ENCODE data around the gene GDAP1L1.
"Not testable (repeated sequence)": the region's sequence is repeated elsewhere in the genome, so short reads cannot be mapped to it uniquely, and the experiment has no call there.

The GDAP1L1 gene

DNA sequence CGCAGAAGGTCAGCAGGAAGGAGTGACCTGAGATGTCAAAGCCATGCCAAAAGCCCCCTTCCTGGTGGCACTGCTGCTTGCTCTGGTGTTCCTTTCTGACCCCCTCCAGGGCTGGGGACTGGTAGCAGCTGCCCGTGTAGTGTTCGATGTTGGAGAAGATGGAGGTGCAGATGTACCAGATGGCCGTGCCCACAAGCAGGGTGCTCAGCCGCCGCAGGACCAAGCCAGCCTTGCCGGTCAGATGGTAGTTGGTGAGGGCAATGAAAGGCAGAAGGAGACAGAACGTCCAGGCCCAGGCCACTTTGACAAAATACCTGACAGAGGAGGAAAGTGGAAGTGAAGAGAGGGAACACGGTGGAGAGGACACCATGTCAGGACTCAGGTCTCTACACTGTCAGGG, 59.8 kb downstream of the GDAP1L1 start:
- no peak for DNase-seq

DNA sequence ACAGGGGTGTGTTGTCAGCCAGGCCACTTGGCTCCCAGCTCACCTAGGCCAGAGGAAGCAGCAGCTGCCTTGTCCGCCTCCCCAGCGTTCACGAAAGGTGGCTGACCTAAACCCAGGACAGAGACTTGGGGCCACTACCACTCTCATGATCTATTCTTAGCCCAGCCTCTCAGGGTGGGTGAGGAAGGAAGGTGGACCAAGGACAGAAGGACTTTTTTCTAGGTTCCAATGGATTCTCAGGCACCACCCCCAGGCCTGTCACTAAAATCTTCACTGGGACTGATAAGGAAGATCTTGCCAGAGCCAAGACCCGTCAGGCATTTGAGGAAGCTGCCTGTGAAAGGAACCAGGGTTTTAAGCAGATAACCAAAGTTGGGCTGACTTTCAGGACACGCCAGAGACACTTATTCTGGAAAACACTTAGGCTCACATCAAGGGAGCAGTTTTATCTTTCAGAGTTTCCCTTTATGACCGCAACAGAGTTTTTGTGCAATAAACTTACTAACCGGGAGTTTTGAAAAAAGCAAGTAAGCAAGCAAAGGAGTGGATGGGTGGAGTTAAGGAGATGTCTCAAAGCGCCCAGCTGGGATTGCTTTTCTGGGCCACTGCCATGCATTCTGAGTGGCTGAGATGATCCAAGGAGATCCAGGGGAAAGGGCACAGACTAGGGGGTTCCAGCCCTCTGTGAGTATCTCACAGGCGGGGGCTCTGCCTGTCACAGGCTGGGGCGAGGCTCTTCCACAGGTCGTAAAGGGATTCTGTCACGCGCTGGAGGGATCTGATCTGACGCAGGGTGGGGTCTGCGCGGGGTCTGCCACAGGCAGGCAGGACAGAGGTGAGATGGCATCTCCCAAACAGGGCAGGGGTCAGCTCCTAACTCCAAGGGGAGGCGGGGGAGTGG, 62.9 kb downstream of the GDAP1L1 start:
- no peak for DNase-seq

DNA sequence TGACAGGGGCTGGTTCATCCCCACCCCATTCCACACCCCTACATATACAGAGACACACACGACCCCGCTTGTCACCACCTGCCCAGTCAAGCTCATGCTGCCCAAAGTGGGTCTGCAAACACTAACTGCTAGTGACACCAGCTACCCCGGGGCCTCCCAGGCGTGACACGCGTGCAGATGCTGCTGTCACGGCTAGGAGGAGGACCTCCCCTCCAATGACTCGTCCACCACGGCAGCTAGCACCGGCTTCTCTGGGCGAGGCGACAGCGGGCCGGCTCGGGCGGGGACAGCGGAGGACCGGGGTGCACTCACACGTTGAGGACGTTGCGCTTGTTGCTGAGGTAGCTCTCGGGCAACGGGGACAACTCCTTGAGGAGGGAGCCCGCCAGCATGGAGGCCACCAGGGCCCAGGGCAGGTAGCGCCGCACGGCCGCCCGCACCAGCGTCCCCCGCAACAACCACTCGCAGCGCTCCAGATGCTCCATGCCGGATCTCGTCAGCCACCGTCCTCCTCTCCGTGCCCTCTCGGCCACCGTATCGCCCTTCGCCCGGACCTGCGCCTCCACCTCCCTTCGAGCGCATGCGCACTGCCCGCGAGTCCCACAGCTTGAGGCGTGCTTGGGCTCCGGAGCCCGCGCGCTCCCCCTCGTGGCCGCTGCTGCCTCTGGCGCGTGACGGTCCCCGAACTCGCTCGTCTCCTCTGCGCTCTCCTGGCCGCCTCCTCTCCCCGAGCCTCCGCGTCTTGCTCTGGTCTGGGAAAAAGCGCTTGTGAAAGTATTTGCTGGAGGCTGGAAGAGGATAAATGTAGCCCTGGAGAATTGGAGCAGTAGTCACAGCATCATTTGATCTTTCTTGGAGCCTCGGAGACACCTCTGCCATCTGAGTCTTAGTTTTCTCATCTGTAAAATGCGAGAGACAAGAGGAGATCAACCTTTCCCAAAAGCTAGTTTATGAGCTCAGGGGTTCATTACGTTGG, 63.8 kb downstream of the GDAP1L1 start, which contains the start of gene FITM2:
TSS of gene FITM2 (minus strand) at position 539 of the 976 bp plus-strand sequence. CDS start at position 485, 54 bp downstream.
- DNase-seq: peak; percentile 97 to 98 (median 98)

DNA sequence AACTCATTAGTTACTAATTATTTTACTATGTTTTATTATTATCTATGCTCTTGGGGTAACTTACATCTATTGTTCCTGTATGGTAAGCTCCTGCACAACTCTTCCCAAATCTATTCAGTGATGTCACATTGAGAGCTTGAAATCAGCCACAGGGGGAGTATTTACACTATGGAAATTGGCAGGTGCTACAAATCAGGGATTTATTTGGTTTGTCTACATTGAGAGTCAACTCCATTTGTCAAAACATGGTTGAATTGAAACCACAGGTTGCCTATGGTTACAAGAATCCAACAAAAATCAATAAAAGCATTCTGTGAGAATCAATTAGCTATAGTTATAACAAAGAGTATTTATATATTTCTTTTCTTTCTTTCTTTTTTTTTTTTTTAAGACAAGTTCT, 67.8 kb downstream of the GDAP1L1 start:
- DNase-seq: no peak

DNA sequence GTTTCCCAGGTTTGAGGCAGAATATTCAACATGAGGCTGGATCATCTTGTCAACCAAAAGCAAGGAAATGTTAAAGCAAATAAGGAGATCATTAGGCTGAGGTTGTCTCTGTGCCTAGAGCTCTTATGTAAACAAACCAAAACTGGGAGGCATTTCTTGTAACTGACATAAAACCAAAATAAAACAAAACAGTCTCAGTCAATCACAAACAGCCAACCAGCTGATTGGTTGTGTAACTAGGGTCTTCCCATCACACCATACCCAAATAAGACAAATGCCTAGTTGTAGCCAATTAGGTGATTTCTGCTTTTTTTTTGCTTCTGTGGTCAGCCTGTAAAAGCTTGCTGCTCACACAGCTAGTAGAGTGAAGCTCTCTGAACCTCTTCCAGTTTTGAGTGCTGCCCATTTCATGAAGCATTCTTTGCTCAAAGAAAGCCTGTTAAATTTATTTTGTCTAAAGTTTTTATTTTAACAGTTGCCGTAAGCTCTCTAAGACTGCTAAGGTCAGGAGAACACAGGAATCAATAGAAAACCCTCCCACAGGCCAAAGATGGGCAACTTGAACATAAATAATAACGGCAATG, 72.8 kb downstream of the GDAP1L1 start:
- DNase-seq: no peak

DNA sequence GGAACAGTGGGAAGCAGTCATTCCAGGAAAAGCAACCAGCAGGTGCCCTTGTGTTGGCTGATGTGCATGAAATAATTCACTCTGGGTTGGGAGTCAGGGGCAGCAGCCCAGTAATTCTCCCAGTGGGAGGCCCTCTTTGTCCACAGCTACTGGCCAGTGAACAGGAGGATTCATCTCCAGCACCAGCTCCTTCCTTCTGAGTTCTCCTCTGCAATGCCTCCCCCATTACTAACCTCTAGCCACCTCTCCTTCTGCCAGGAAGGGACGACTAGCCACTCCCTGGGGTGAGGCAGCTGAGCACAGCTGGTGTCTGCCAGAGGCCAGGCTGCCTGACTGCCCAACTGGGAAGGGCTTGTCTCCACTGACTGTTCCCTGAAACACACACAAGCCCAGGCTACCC, 77.2 kb downstream of the GDAP1L1 start:
- DNase-seq: no peak

DNA sequence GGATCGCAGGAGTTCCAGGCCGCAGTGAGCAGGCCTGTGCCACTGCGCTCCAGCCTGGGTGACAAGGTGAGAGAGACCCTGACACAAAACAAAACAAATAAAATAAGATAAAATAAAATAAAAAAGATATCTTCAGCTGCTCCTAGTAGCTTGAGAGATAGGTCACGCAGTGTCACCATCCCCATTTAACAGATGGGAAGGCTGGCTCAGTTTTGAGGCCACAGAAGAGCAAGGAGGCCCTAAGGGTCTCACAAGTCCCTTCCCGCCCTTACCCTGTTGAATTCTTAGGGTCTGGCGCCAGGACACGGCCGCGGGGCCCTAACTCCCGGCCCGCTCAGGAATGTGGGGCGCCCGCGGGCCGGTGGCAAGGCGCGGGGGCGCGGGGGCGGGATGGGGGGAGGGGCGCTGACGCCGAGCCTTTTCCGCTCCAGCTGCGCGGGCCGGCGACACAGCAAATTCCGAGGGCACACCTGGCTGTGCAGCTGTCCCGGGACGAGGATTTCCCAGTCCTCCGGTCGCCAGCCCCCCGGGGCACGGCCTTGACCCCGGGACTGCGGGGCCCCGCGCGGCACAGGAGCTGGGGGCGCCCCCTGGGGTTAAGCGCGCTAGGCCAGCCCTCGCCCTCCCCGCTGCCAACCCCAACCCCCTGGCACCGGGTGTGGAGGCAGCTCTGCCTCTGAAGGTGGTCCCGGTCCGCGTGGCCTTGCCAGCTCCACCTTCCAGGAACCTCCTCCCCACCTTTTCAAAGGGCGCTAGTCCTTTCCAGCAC, 79.5 kb downstream of the GDAP1L1 start:
- no peak for DNase-seq

DNA sequence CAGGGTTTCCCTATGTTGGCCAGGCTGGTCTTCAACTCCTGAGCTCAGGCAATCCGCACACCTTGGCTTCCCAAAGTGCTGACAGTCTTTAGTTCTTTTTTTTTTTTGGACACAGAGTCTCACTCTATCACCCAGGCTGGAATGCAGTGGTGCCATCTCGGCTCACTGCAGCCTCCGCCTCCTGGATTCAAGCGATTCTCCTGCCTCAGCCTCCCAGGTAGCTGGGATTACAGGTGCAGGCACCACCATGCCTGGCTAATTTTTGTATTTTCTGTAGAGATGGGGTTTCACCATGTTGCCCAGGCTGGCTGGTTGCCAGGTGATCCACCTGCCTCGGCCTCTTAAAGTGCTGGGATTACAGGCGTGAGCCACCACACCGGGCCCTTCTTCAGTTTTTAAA, 80.6 kb downstream of the GDAP1L1 start:
- not testable (repeated sequence) for DNase-seq

DNA sequence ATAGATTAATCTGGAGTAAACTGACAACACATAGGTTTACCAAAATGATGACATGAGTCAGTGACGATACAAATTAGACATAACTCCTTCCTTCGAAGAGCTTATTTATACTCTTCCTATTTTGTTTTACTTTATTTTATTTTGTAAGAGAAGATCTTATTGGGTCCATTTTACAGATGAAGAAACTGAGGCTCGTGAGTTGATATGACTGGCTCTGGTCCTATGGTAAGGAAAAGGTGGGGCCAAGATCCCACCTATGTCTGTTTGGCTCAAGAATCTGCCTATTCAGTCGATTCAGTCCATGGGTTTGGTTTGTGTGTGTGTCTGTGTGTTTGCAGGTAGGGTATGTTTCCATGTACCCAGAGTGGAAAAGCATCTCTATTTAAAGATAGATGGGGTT, 81.3 kb downstream of the GDAP1L1 start:
- no peak for DNase-seq

Data from activated CD4-positive, CD25-positive, alpha-beta regulatory T cell (primary cell).